GM15510 (cell line): ENCODE data around the gene FOXC2.

ENCODE experiments used
- POLR2A ChIP-seq: IDR thresholded peaks from 3 replicates; pipeline ENCODE4 v1.6.1; 2011; ENCODE audit warnings: borderline replicate concordance; ENCODE audit not compliant: insufficient read length; ENCODE audit errors: extremely low read depth

The FOXC2 gene

DNA sequence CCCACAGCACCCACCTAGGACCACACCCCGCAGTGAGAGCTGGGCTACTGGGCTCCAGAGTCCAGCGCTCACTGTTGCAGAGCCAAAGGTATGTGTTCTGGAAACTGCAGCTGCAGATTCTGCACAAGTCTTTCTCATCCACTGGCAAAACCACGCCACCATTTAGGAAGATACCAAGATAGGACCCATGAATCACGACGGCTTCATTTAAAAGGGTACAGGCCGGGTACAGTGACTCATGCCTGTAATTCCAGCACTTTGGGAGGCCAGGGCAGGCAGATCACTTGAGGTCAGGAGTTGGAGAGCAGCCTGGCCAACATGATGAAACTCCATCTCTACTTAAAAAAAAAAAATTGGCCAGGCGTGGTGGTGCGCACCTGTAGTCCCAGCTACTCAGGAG, 37.5 kb upstream of the FOXC2 start:
- TF ChIP-seq POLR2A = no peak

DNA sequence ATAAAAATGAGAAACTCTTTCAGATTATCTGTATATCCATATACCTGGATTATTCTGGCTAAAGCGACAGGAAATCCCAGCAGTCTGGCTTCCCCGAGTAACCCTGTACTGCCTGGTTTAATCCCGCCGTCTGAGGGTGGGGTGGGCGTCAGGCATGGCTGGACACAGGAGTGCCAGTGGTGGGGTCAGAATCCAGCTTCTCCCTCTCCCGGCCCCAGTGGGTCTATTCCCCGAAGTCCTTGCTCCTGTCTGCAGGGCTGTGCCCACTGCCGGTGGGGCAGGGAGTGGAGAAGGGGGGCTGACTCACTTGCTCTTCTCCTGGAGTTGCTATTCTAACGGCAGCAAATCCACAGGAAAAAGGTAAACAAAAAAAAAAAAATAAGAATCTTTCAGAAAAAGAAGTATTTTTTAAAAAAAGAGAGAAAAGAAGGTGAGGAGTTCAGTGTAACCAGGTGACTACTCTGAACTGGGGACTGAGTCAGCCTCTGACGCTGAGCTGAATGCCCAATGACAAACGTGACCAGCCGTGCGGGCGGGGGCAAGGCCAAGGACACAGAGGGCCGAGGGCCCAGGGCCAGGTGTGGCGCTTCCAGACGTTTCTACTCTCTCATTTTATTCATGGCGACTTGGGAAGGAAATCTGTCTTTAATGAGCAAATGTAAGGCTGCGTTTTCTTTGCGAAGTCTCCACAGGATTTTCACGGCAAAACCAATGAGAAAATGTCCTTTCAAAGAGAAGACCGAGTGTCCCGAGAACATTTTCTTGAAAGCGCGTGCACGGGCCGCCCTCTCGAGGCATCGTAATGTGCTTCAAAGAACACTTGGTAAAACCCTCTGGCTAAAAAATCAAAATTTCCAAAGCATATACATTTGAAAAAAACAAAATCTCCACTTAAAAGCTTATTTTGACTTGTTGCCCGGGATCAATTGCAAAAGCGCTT, 36.1 kb upstream of the FOXC2 start:
- TF ChIP-seq POLR2A = no peak

DNA sequence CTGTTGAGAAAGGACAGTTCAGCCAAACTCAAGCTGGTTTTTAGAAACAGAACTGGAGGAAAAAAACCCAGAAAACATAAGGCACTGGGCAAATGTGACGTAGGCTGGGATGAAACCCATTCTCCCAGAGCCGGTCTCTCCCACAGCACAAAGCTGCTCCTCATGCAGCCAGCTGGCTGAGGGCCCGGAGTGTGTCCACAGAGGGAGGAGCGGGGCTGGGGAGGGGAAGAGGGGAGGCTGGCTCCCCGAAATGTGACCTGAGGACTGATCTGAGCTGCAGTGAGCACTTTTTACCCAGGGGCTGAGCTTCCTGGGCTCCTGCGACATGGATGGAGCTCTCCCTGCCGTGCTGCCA, 35.5 kb upstream of the FOXC2 start:
- TF ChIP-seq POLR2A = no peak

DNA sequence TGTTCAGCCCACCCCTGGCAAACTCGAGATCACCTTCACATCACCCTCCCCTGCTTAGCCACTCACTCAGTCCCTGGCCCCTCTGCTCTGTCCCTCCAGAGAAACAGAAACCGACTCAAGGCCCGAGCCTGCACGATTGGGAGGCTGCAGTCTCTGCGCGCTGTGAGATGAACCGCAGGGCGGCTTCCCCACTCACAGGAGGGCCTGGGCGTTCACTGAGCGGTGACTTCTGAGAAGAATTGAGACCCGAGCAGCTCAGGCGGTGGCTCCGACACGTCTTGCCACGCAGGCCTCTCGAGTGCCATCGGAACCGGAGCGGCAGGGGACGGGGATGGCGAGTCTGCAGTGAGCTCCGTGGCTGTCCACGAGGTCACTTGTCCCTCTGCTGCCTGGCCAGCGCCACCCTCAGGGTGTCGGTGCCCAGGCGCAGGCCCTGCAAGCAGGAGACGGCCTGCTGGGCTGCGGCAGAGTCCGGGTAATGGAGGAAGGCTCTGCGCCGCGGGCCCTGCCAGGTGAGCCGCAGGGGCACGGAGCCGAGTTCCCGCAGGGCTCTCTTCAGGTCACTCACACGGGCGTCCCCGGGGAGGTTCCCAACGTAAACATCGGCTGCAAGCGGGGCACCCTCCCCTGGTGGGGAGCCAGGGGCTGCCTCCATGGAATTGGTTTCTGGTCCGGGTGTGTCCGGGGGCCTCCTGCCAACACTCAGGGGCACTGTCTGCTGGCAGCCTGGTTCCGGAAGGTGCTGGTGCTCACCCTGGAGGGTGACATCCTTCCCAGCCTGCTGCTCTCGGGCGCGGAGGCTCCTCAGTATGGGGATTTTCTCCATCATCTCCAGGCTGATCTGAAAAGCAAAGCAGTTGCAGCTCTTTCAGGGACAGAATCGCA, 34.7 kb upstream of the FOXC2 start:
- no peak for TF ChIP-seq POLR2A

DNA sequence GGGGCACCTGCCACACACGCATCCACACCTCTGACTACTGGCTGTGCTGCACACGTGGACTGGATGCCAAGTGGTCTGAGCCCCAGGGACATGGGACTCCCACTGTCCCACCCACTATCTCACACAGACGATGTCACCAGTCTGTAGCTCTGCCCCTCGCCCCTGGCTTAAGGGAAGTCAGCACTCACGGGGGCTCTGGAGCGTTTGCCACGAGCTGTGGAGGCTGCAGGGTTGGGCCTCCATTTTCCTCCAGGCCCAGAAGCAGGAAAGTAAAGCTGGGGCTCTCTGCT, 34.2 kb upstream of the FOXC2 start:
- TF ChIP-seq POLR2A = no peak

DNA sequence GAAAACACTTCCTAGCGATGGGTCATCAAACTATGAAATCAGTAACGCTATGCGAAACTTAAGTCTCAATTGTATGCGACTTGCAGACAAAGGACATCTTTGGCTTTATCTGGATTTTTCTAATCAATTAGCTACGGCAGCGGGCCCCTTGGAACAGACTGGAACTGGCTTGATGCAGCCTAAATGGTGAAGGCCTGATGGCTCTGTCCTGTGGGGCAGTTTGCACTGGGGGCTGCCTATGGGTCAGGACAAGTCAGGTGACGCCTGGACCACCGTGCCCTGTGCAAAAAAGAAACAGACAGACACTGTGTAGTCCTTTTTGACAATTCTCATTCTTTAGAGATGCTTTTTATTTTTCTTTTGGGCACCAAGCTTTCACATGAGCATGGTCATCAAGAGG, 33.6 kb upstream of the FOXC2 start:
- no peak for TF ChIP-seq POLR2A

DNA sequence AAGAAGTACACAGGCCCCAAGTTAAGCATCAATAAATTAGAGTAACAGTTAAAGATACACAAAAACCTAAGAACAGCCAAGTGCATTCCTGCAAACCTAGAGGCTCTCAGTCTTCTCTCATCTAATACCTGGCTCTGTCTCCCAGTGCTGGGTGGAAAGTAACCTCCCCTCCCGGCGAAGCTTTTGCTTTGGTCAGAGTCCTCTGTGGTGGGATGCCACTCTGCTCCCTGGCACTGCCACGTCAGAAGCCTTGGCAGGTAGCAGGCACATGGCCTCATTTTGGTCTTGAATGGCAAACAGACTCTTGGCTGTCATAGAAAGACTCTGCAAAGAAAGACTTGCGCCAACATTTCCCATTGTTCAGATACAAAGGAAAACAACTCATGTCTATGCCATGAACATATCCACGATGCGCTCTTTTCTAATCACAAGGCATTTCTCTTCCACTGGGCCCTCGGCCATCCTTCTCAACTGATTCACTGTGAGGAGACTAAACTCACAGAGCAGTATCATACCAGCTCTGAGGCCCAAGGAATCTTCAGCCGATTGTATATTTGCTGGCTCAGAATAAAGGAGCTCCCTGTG, 32.8 kb upstream of the FOXC2 start:
- TF ChIP-seq POLR2A = no peak

DNA sequence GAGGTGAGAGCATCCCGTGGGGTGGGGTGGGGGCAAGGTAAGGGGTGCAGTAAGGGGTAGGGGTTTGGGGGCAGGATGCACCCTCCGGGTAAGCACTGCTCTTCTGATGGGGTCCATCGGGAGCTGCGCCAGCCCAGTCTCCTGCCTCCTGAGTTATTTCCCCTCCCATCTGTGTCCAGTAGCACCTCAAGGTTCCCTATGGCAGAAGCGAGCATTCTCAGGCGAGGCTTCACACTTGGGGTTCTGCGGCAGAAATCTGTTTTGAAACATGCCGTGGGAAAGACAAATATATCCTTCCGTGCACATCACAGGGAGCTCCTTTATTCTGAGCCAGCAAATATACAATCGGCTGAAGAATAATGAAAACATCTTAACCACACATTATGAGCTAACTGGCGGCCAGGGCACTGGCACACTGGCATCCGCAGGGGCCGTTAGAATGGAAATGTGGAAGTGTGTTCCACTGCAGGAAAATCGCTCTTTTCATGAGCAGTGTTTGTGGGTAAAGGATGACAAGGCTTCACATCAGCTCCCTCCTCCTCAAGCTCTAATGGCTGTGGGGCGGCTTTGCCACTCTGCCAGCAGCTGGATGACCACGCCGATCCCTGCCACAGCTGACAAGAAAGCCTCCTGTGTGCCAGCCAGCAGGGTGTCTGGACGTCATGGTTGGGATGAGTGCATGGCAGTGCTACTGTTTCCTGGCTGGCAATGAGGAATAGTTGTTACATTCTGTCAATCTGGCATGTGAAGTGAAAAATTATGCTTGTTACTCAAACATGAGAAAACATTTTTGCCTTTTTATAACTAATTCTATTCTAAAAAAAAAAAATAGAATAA, 31.6 kb upstream of the FOXC2 start:
- no peak for TF ChIP-seq POLR2A

DNA sequence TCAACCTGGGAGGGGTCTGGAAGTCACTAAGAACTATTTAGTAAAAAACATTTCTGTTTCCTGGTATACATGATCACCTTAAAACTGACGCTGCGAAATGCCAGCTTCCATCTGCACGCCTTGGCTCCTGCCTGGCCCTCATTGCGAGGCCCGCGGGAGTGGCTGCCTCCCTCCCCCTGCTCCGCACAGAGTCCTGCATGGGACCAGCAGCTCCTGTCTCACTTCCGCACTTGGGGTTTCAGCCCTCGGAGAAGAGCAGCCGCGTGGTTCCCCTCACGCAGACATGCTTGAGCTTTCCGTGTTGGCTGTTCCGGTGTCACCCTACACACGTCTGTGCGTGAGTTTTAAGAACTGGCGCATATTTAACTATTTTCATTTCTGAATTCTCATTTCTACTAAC, 30.0 kb upstream of the FOXC2 start:
- TF ChIP-seq POLR2A = no peak

DNA sequence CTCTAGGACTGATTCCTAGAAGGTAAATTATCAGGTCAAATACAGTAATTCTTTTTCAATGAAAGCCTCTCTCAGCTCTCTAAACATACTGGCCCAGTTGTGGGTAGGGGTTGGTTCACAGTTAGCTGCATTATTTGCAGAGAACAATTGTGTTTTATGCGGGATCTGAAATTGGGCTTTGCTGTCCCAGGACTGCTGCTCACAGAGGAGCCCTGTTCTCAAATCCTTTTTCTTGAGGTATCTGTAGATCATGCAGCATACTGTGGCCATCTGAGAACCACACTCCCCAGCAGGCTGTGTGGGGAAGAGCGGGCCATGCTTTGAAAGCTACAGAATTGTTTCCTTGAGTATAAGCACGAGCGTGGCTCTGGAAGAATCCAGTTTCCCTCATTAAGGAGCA, 29.1 kb upstream of the FOXC2 start:
- no peak for TF ChIP-seq POLR2A

DNA sequence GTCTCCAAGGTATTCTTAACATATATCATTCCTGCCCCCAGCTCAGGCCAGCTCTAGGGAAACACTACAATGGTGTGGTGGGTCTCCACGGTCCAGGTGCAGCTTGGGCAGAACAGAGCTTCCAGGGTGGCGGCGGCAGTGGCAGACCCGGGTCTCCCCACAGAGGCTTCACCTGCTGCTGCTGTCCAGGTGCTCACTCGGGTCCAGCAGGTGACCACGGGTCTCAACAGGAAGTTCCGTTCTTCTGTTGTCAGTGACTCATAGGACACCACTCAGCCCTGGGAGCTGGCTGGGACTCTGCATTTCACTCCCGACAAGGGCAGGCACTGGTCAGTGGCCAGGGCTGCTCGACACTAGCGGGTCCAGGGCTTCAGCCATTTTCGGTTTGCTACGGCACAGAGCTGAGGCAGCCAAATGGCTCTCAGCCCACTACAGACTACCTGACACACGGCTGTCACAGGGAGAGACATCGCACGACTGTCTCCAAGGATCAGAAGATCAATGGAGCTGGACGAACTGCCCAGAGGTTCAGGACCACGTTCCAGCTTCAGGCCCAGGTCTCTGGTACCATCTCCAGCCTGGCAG, 28.3 kb upstream of the FOXC2 start:
- no peak for TF ChIP-seq POLR2A

DNA sequence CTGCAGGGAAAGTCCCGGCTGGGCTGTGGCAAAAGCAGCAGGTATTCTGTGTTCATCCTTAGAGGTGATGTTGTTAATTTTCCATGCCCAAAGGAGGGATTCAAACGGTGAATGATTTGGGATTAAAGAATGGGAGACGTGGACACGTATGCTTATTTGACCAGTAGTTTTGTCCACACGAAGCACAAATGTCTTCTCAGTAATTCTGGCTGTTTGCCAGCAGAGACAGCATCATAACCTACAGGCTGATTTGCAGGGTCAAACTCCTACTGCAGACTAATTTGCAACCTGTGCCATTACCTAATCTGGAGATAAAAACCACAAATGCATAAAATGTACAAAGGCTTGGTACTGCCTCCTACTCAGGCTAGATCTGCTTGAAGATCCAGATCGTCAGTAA, 25.7 kb upstream of the FOXC2 start:
- no peak for TF ChIP-seq POLR2A

DNA sequence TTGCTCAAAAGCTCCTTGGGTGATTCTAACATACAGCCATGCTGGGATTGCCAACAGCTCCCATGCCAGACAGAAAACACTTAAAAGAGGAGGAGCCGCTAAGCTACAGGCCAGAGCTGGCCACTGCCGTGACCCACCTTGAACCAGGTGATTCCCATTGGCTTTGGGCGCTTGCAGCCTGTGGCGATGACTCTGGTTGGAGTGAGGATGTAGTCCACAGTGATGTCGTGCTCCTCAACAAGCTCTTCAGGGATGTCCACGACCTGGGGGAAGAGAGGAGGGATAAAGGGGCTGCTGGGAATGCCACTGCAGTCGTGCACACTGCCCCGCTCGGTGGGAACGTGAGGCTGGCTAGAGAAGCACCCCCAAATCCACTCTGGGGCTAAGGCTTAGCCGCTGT, 25.1 kb upstream of the FOXC2 start:
- no peak for TF ChIP-seq POLR2A
